ENCODE results near the gene DAND5. TPM values are rescaled to one million over a fixed set of nuclear protein-coding genes. Genes with fewer than 3 reads are reported as not detected.
A peak's percentile ranks its signal among the peaks of the same experiment; 100 is the strongest.

DAND5 gene
- total RNA-seq (2011; cell fraction: chromatin; rRNA removed; ENCODE audit: low replicate concordance): 2.2 and 4.9 TPM in 2 replicates
- 2.3 and 2.4 TPM in 2 replicates for total RNA-seq (2011; cell fraction: nucleolus; rRNA removed)
- total RNA-seq (2011; cell fraction: nucleoplasm; rRNA removed): 2.3 and 3.3 TPM in 2 replicates
- total RNA-seq (2014; rRNA removed) (0.27 and 0.82 TPM in 2 replicates), total RNA-seq (2014; rRNA removed; fragmentation: Illumina TruSeq; extraction: Trizol) (0.38 and 0.40 TPM in 2 replicates), total RNA-seq (2015; rRNA removed; fragmentation: Illumina TruSeq; extraction: Trizol) (0.22 and 0.23 TPM in 2 replicates), total RNA-seq (2021) (0.74 and 0.78 TPM in 2 replicates), polyA plus RNA-seq (2011; rRNA removed) (0.60 and 0.89 TPM in 2 replicates), polyA plus RNA-seq (2014; fragmentation: Illumina TruSeq; extraction: Trizol) (0.71 and 0.83 TPM in 2 replicates), polyA plus RNA-seq (2014; fragmentation: Nextera tagmentation; extraction: Ambion mirVana) (under 1 TPM; 0.42 to 0.63 TPM), polyA plus RNA-seq (2014; rRNA removed) (0.50 and 0.66 TPM in 2 replicates), polyA minus RNA-seq (2011; rRNA and poly(A)+ RNA removed) (0.18 and 0.28 TPM in 2 replicates), Bru-seq, nascent RNA (percentile 45 among the genes with signal in this experiment), BruChase-seq, experiment 1, labeled RNA remaining after a 2-hour chase (percentile 41 among the genes with signal in this experiment), BruChase-seq, experiment 2, labeled RNA remaining after a 6-hour chase (percentile 41 among the genes with signal in this experiment)
- polyA plus RNA-seq (2011; cell fraction: cytosol; rRNA removed): 0.71 and 0.72 TPM in 2 replicates
- 1.9 and 3.0 TPM in 2 replicates for polyA plus RNA-seq (2011; cell fraction: nucleus; rRNA removed)
- 0.43 and 0.97 TPM in 2 replicates for polyA plus RNA-seq (2012)
- 0.48 TPM in 1 of 2 replicates, not detected in the other for polyA minus RNA-seq (2011; cell fraction: cytosol; rRNA and poly(A)+ RNA removed)
- polyA minus RNA-seq (2011; cell fraction: nucleus; rRNA and poly(A)+ RNA removed): 0.33 TPM in 1 of 2 replicates, not detected in the other
- long read RNA-seq, experiment 1, partial matches to known transcripts: 0 of 2 reads
- long read RNA-seq, experiment 1, other reads (novel, unspliced or antisense): 2 of 2 reads
- long read RNA-seq, experiment 2: 0 reads
- long read RNA-seq, experiment 3: 0 reads

- WGBS (ENCODE audit: insufficient coverage, low coverage, missing lambda C conversion rate): 44% methylated on average over 12 of the region's 14 CpGs
- no peaks in the 10 kb centered on the region for H3K36me3 ChIP-seq (ENCODE audit: control insufficient read depth, insufficient read depth, low read length)
- no peaks in the 10 kb centered on the region for H3K27me3 ChIP-seq (ENCODE audit: control insufficient read depth in 2 of 2, insufficient read depth in 2 of 2, low read length in 2 of 2)
- peak within 1 kb of the TSS; percentile 44 for H2AFZ ChIP-seq (ENCODE audit: low read depth, low read length)
- no peaks in the 10 kb centered on the region for H4K20me1 ChIP-seq (replicated peaks; ENCODE audit: control insufficient read depth, insufficient read depth, low read length)
- no peak within 1 kb of the TSS for H3K27ac ChIP-seq (ENCODE audit: extremely low read depth, low read depth, low read length)
- no peak within 1 kb of the TSS for H3K4me2 ChIP-seq (ENCODE audit: insufficient read depth, low read length)
- H3K9me3 ChIP-seq (replicated peaks; ENCODE audit: control insufficient read depth, insufficient read depth, low read depth, low read length): no peaks in the 10 kb centered on the region
- peak in 3 of 4 experiments; percentile 41 to 55 (median 52) for DNase-seq (ENCODE audit: extremely low read depth in 1 of 4, low spot score in 3 of 4)
- peak; percentile 15 for FAIRE-seq
- peaks cover 13 to 35% of the 10 kb centered on the region in 2 experiments; a peak in 4 of 5 replicates for H3K4me1 ChIP-seq (replicated peaks in 1 of 2; ENCODE audit: control insufficient read depth in 2 of 2, insufficient read depth in 2 of 2, low read length in 2 of 2)
- ChIA-PET CTCF (ENCODE audit: low intra/inter-chr PET ratio) (no interaction called here), POLR2A (interaction anchor here (0.7 to 1.8 kb wide), 5 partner anchors 15 to 186 kb away, joined by 3 to 7 read pairs (median 3); no protein-coding TSS in a partner anchor)
- BruUV-seq (replicated peaks): no TSS peak
- intact Hi-C loops (cut with micrococcal nuclease) (loop anchor here (5.0 kb wide), 1 partner anchor 82 kb away; the partner anchor contains the start of gene KLF1), in situ Hi-C loops (cut with MboI) (loop anchor here (5.0 kb wide), 1 partner anchor 278 kb away; no protein-coding TSS in a partner anchor)
- no peak for ATAC-seq
- H3K9ac ChIP-seq (ENCODE audit: insufficient read depth in 1 of 2, low read depth in 2 of 2, low read length in 2 of 2): peak within 1 kb of the TSS; percentile 12 to 80; a peak in 3 of 4 replicates
- 0 out of 3 replicates have a peak, but pooled peaks cover 2% of the 10 kb centered on the region for H3K79me2 ChIP-seq (ENCODE audit: control insufficient read depth, insufficient read depth, low read length)
- peaks cover 5% of the 10 kb centered on the region for H3K9me1 ChIP-seq (ENCODE audit: control insufficient read depth, insufficient read depth, low read length)
- no peak within 1 kb of the TSS for H3K4me3 ChIP-seq
- peak; percentile 24; the same call in 1 of the 2 replicates for TF ChIP-seq CBFA2T2 (conservative IDR thresholded peaks at IDR 0.05)
- TF ChIP-seq RERE (CRISPR knock-in tag; IDR thresholded peaks at IDR 0.05; ENCODE audit: borderline replicate concordance): no peak
- no peak for TF ChIP-seq KAT8 (IDR thresholded peaks at IDR 0.05; ENCODE audit: low read depth)
- TF ChIP-seq, protein P1, sequence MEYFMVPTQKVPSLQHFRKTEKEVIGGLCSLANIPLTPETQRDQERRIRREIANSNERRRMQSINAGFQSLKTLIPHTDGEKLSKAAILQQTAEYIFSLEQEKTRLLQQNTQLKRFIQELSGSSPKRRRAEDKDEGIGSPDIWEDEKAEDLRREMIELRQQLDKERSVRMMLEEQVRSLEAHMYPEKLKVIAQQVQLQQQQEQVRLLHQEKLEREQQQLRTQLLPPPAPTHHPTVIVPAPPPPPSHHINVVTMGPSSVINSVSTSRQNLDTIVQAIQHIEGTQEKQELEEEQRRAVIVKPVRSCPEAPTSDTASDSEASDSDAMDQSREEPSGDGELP (CRISPR knock-in tag; IDR thresholded peaks at IDR 0.05; ENCODE audit: borderline replicate concordance): peak; percentile 89
- no peak for TF ChIP-seq SIN3B (IDR thresholded peaks at IDR 0.05; ENCODE audit: low read depth)
- TF ChIP-seq SMARCA4 (IDR thresholded peaks at IDR 0.05): no peak
Observed at GRCh38 chr19:12969292-12969988, at the start of gene DAND5. DAND5 (plus strand) TSS chr19:12969576; CDS start chr19:12969661, 85 bp downstream.

All from K562 (cell line).